HEK293 (cell line): Measurements from ENCODE around the gene ADAMTSL3.

Experiments
- CTCF ChIA-PET: fragments of 350-600 bp; formaldehyde crosslinking; extraction: SDS; loops from one replicate; lab custom pipeline; 2021; ENCODE audit warnings: antibody characterized with exemption; lab: Yijun Ruan, JAX
- POLR2A ChIA-PET: fragments of 300-600 bp; formaldehyde crosslinking; extraction: SDS; loops from one replicate; lab custom pipeline; 2020; ENCODE audit warnings: antibody characterized with exemption, inconsistent platforms; lab: Yijun Ruan, JAX
- H3K27ac ChIP-seq: fragments of 200-500 bp; sonication (Bioruptor generic); 2 replicates; pipeline ENCODE4 v1.5.1; 2014; ENCODE audit warnings: low read depth, low read length, control low read depth, inconsistent platforms; ENCODE audit errors: extremely low read depth
- H3K36me3 ChIP-seq, 2 experiments: fragments of 200-500 bp in 1 of 2; sonication (Bioruptor generic) in 1 of 2; 1 replicate in 1 of 2; 2 replicates in 1 of 2; pipeline ENCODE4 v1.5.1; 2014 to 2017; ENCODE audit warnings: inconsistent platforms in 2 of 2, low read length in 2 of 2; ENCODE audit not compliant: control insufficient read depth in 2 of 2, insufficient read depth in 1 of 2
- H3K4me1 ChIP-seq: fragments of 200-500 bp; sonication (Bioruptor generic); 2 replicates; pipeline ENCODE4 v1.5.1; 2014; ENCODE audit warnings: mild to moderate bottlenecking, low read length, inconsistent platforms; ENCODE audit not compliant: control insufficient read depth, insufficient read depth
- H3K4me3 ChIP-seq: 2 replicates; pipeline ENCODE4 v1.5.1; 2011; ENCODE audit warnings: low read depth, mild to moderate bottlenecking, control low read depth, low read length, moderate library complexity
- H3K9me3 ChIP-seq: fragments of 200-500 bp; sonication (Bioruptor generic); 2 replicates; pipeline ENCODE4 v1.5.1; 2014; ENCODE audit warnings: low read depth, low read length, inconsistent platforms; ENCODE audit not compliant: control insufficient read depth, insufficient read depth
- GFI1B ChIP-seq: fragments of 450-650 bp; formaldehyde crosslinking; IDR thresholded peaks from 2 replicates; pipeline ENCODE4 v1.5.1; 2016; ENCODE audit warnings: missing biosample characterization, missing genetic modification characterization
- GLI2 ChIP-seq: fragments of 450-650 bp; formaldehyde crosslinking; IDR thresholded peaks from 2 replicates; pipeline ENCODE4; 2017; ENCODE audit warnings: missing biosample characterization, missing genetic modification characterization, low read depth, borderline replicate concordance
- OSR2 ChIP-seq: fragments of 450-650 bp; formaldehyde crosslinking; IDR thresholded peaks from 2 replicates; pipeline ENCODE4 v1.5.1; 2016; ENCODE audit warnings: missing biosample characterization, missing genetic modification characterization
- PRDM4 ChIP-seq: fragments of 450-650 bp; formaldehyde crosslinking; IDR thresholded peaks from 2 replicates; pipeline ENCODE4 v1.5.1; 2017; ENCODE audit warnings: missing biosample characterization, missing genetic modification characterization
- ZNF155 ChIP-seq: fragments of 450-650 bp; formaldehyde crosslinking; IDR thresholded peaks from 2 replicates; pipeline ENCODE4 v1.5.1; 2016; ENCODE audit warnings: missing biosample characterization, missing genetic modification characterization
- ZNF19 ChIP-seq: fragments of 450-650 bp; formaldehyde crosslinking; IDR thresholded peaks from 2 replicates; pipeline ENCODE4; 2016; ENCODE audit warnings: missing biosample characterization, missing genetic modification characterization, low read depth
- ZNF23 ChIP-seq: fragments of 450-650 bp; formaldehyde crosslinking; IDR thresholded peaks from 2 replicates; pipeline ENCODE4 v1.5.1; 2016; ENCODE audit warnings: missing biosample characterization, missing genetic modification characterization, borderline replicate concordance
- ZNF248 ChIP-seq: fragments of 450-650 bp; formaldehyde crosslinking; IDR thresholded peaks from 2 replicates; pipeline ENCODE4 v1.5.1; 2017; ENCODE audit warnings: missing biosample characterization, missing genetic modification characterization
- ZNF324 ChIP-seq: fragments of 450-650 bp; formaldehyde crosslinking; IDR thresholded peaks from 2 replicates; pipeline ENCODE4 v1.5.1; 2016; ENCODE audit warnings: missing biosample characterization, missing genetic modification characterization
- ZNF404 ChIP-seq: fragments of 450-650 bp; formaldehyde crosslinking; IDR thresholded peaks from 2 replicates; pipeline ENCODE4 v1.5.1; 2017; ENCODE audit warnings: missing biosample characterization, missing genetic modification characterization
- ZNF510 ChIP-seq: fragments of 450-650 bp; formaldehyde crosslinking; IDR thresholded peaks from 2 replicates; pipeline ENCODE4 v1.5.1; 2018; ENCODE audit warnings: mild to moderate bottlenecking, missing genetic modification characterization, missing biosample characterization; ENCODE audit not compliant: insufficient replicate concordance
- ZNF514 ChIP-seq: fragments of 450-650 bp; formaldehyde crosslinking; IDR thresholded peaks from 2 replicates; pipeline ENCODE4 v1.5.1; 2016; ENCODE audit warnings: missing biosample characterization, missing genetic modification characterization
- ZNF521 ChIP-seq: fragments of 450-650 bp; formaldehyde crosslinking; IDR thresholded peaks from 2 replicates; pipeline ENCODE4 v1.5.1; 2017; ENCODE audit warnings: missing biosample characterization, mild to moderate bottlenecking, missing genetic modification characterization
- ZNF585B ChIP-seq: fragments of 450-650 bp; formaldehyde crosslinking; IDR thresholded peaks from 2 replicates; pipeline ENCODE4 v1.5.1; 2016; ENCODE audit warnings: missing biosample characterization, missing genetic modification characterization
- ZNF777 ChIP-seq: fragments of 450-650 bp; formaldehyde crosslinking; IDR thresholded peaks from 2 replicates; pipeline ENCODE4 v1.5.1; 2017; ENCODE audit warnings: missing biosample characterization, missing genetic modification characterization, borderline replicate concordance
- ZNF785 ChIP-seq: fragments of 450-650 bp; formaldehyde crosslinking; IDR thresholded peaks from 2 replicates; pipeline ENCODE4 v1.5.1; 2016; ENCODE audit warnings: missing biosample characterization, missing genetic modification characterization
- ZSCAN4 ChIP-seq: fragments of 450-650 bp; formaldehyde crosslinking; IDR thresholded peaks from 2 replicates; pipeline ENCODE4 v1.5.1; 2017; ENCODE audit warnings: missing biosample characterization, missing genetic modification characterization
- TF ChIP-seq, protein P1 (sequence below): IDR thresholded peaks from 2 replicates; pipeline ENCODE4 v1.6.1; 2011; ENCODE audit warnings: mild to moderate bottlenecking, low read depth, low read length, borderline replicate concordance
- TF ChIP-seq, protein P2 (sequence below): fragments of 450-650 bp; formaldehyde crosslinking; optimal IDR thresholded peaks from 2 replicates; pipeline ENCODE3; 2016; ENCODE audit warnings: missing biosample characterization, mild to moderate bottlenecking, missing genetic modification characterization

Gene ADAMTSL3

GRCh38 chr15:83794209-83794608, 140.3 kb downstream of the ADAMTSL3 start:
- Histone ChIP-seq H3K4me3 (no peak overlapping the region), H3K9me3 (no peaks in the 10 kb centered on the region), H3K4me1 (no peaks in the 10 kb centered on the region), H3K27ac (no peak overlapping the region), H3K36me3 (no peaks in the 10 kb centered on the region)
- CTCF ChIA-PET, result interaction anchor here (0.6 kb wide), 1 partner anchor 449 kb away, joined by 3 read pairs; no protein-coding TSS in a partner anchor
- TF ChIP-seq ZNF324 (tag by site-specific recombination), result no peak
- no peak for TF ChIP-seq ZNF514 (tag by site-specific recombination)
- no peak for TF ChIP-seq ZNF521
- TF ChIP-seq, protein P1, sequence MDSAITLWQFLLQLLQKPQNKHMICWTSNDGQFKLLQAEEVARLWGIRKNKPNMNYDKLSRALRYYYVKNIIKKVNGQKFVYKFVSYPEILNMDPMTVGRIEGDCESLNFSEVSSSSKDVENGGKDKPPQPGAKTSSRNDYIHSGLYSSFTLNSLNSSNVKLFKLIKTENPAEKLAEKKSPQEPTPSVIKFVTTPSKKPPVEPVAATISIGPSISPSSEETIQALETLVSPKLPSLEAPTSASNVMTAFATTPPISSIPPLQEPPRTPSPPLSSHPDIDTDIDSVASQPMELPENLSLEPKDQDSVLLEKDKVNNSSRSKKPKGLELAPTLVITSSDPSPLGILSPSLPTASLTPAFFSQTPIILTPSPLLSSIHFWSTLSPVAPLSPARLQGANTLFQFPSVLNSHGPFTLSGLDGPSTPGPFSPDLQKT, result no peak
- no peak for TF ChIP-seq OSR2
- TF ChIP-seq ZNF777 (tag by site-specific recombination), result no peak
- no peak for TF ChIP-seq GFI1B (tag by site-specific recombination)
- TF ChIP-seq ZNF19 (tag by site-specific recombination), result no peak
- TF ChIP-seq, protein P2, sequence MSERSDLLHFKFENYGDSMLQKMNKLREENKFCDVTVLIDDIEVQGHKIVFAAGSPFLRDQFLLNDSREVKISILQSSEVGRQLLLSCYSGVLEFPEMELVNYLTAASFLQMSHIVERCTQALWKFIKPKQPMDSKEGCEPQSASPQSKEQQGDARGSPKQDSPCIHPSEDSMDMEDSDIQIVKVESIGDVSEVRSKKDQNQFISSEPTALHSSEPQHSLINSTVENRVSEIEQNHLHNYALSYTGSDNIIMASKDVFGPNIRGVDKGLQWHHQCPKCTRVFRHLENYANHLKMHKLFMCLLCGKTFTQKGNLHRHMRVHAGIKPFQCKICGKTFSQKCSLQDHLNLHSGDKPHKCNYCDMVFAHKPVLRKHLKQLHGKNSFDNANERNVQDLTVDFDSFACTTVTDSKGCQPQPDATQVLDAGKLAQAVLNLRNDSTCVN, result no peak
- no peak for TF ChIP-seq PRDM4 (tag by site-specific recombination)
- TF ChIP-seq ZNF785, result no peak
- no peak for TF ChIP-seq ZNF155 (tag by site-specific recombination)
- no peak for TF ChIP-seq ZNF585B (tag by site-specific recombination)
- TF ChIP-seq GLI2 (tag by site-specific recombination), result no peak
- TF ChIP-seq ZSCAN4 (tag by site-specific recombination), result no peak
- TF ChIP-seq ZNF404 (tag by site-specific recombination), result no peak
- TF ChIP-seq ZNF510 (tag by site-specific recombination), result no peak
- no peak for TF ChIP-seq ZNF248 (tag by site-specific recombination)
- TF ChIP-seq ZNF23, result no peak
- POLR2A ChIA-PET, result interaction anchor here (0.6 kb wide), 1 partner anchor 1230 kb away, joined by 3 read pairs; no protein-coding TSS in a partner anchor

DNA sequence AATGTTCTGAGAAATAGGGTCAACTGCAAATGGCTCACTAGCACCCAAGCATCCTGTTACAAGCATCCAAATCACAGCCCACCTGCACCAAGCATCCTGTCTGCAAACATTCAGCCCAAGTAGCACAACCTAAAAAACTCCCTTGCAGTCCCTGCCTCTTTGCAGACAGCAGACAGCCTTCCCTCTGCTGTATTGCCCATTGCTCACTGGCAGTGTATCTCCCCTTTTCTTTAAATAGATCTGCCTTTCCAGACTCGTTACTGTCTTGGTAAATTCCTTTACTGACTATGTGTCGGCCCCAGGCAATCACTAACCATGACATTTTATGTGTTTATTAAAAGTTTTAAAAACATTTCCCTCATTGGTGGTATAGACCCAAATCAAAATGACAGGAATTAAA, 155.4 kb downstream of the ADAMTSL3 start:
- H3K4me1 ChIP-seq, result no peaks in the 10 kb centered on the region
- CTCF ChIA-PET, result interaction anchor here (0.7 kb wide), 1 partner anchor 29 kb away, joined by 4 read pairs; no protein-coding TSS in a partner anchor
- TF ChIP-seq ZNF585B (tag by site-specific recombination) (peak; percentile 68; the same call in 1 of the 2 replicates), ZNF514 (tag by site-specific recombination) (no peak)
- POLR2A ChIA-PET, result no interaction called here
- H3K9me3 ChIP-seq, result no peaks in the 10 kb centered on the region
- H3K4me3 ChIP-seq, result no peak overlapping the region
- H3K36me3 ChIP-seq, result no peaks in the 10 kb centered on the region
- H3K27ac ChIP-seq, result no peak overlapping the region
